ENCODE measurements around the gene SYDE2.

SYDE2 gene

DNA sequence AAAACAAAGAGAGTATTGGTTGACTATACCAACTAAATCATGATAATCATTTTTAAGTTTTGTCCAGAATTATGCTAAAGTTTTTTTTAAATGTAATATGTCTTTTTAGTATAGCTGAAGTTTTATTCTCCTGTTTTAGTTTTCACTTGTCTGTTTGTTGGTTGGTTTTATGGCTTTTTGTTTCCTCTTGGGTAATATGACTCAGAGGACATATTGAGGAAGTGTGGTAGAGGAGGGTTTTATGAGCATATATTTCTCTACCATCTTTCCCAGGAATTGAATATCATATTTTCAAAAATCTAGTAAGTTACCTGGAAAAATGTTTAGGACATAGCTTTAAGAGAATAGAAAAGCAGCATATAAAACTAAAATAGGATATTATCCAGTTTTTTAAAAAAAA lies 84.0 kb downstream of the SYDE2 start:
- Histone ChIP-seq H3K4me1 (ENCODE audit: low read length) (no peaks in the 10 kb centered on the region), H3K27ac (ENCODE audit: low read length) (no peak overlapping the region), H3K9me3 (replicated peaks; ENCODE audit: insufficient read depth, low read length) (no peaks in the 10 kb centered on the region), H3K9ac (ENCODE audit: low read length) (no peak overlapping the region), H3K9me2 (replicated peaks; ENCODE audit: insufficient read depth, low read length) (no peaks in the 10 kb centered on the region), H3K79me2 (ENCODE audit: low read length) (no peaks in the 10 kb centered on the region), H3F3A (ENCODE audit: insufficient read depth, low read length) (no peaks in the 10 kb centered on the region), H3K4me3 (ENCODE audit: low read length) (no peak overlapping the region), H3K27me3 (replicated peaks; ENCODE audit: insufficient read depth, low read length) (no peaks in the 10 kb centered on the region), H3K4me2 (ENCODE audit: low read depth, low read length) (no peak overlapping the region), H2AFZ (ENCODE audit: low read length) (no peak overlapping the region), H4K20me1 (ENCODE audit: insufficient read depth, low read length) (no peaks in the 10 kb centered on the region), H3K36me3 (replicated peaks; ENCODE audit: insufficient read depth, low read length) (no peaks in the 10 kb centered on the region)
- DNase-seq, result no peak
- no peak for TF ChIP-seq EZH2phosphoT487 (IDR thresholded peaks at IDR 0.05; ENCODE audit: low read length)
- TF ChIP-seq, protein P1, sequence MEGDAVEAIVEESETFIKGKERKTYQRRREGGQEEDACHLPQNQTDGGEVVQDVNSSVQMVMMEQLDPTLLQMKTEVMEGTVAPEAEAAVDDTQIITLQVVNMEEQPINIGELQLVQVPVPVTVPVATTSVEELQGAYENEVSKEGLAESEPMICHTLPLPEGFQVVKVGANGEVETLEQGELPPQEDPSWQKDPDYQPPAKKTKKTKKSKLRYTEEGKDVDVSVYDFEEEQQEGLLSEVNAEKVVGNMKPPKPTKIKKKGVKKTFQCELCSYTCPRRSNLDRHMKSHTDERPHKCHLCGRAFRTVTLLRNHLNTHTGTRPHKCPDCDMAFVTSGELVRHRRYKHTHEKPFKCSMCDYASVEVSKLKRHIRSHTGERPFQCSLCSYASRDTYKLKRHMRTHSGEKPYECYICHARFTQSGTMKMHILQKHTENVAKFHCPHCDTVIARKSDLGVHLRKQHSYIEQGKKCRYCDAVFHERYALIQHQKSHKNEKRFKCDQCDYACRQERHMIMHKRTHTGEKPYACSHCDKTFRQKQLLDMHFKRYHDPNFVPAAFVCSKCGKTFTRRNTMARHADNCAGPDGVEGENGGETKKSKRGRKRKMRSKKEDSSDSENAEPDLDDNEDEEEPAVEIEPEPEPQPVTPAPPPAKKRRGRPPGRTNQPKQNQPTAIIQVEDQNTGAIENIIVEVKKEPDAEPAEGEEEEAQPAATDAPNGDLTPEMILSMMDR (IDR thresholded peaks at IDR 0.05; ENCODE audit: low read length), result no peak
- no peak for TF ChIP-seq EZH2 (optimal IDR thresholded peaks at IDR 0.05; ENCODE audit: low read depth, low read length)

GRCh38 chr1:85115933-85116332 lies 84.9 kb downstream of the SYDE2 start:
- Histone ChIP-seq H3K36me3 (replicated peaks; ENCODE audit: insufficient read depth, low read length) (no peaks in the 10 kb centered on the region), H3K9me3 (replicated peaks; ENCODE audit: insufficient read depth, low read length) (no peaks in the 10 kb centered on the region), H3K4me1 (ENCODE audit: low read length) (no peaks in the 10 kb centered on the region), H3F3A (ENCODE audit: insufficient read depth, low read length) (no peaks in the 10 kb centered on the region), H3K79me2 (ENCODE audit: low read length) (no peaks in the 10 kb centered on the region), H3K27ac (ENCODE audit: low read length) (no peak overlapping the region), H2AFZ (ENCODE audit: low read length) (no peak overlapping the region), H3K4me3 (ENCODE audit: low read length) (no peak overlapping the region), H3K9ac (ENCODE audit: low read length) (no peak overlapping the region), H4K20me1 (ENCODE audit: insufficient read depth, low read length) (no peaks in the 10 kb centered on the region), H3K27me3 (replicated peaks; ENCODE audit: insufficient read depth, low read length) (no peaks in the 10 kb centered on the region), H3K9me2 (replicated peaks; ENCODE audit: insufficient read depth, low read length) (no peaks in the 10 kb centered on the region), H3K4me2 (ENCODE audit: low read depth, low read length) (no peak overlapping the region)
- TF ChIP-seq, protein P1 (IDR thresholded peaks at IDR 0.05; ENCODE audit: low read length), result no peak
- TF ChIP-seq EZH2phosphoT487 (IDR thresholded peaks at IDR 0.05; ENCODE audit: low read length) (no peak), EZH2 (optimal IDR thresholded peaks at IDR 0.05; ENCODE audit: low read depth, low read length) (no peak)
- no peak for DNase-seq

DNA sequence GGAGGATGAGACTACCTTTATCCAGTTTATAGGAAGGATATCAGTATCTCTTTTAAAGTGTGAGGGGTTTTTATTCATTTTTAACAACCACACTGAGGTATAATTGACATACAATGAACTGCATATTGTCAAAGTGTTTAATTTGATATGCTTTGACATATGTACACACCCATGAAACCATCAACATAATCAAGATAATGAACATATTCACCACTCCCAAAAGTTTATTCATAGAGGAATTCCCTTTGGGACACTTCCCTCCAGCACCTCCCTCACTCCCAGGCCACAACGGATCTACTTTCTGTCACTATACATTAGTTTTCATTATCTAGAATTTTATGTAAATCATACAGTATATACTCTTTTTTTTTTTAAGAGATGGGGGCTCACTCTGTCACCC lies 89.1 kb downstream of the SYDE2 start:
- Histone ChIP-seq H3K4me3 (ENCODE audit: low read length) (no peak overlapping the region), H3K9ac (ENCODE audit: low read length) (no peak overlapping the region), H3K4me2 (ENCODE audit: low read depth, low read length) (no peak overlapping the region), H3K9me2 (replicated peaks; ENCODE audit: insufficient read depth, low read length) (no peaks in the 10 kb centered on the region), H3K36me3 (replicated peaks; ENCODE audit: insufficient read depth, low read length) (no peaks in the 10 kb centered on the region), H3K27ac (ENCODE audit: low read length) (no peak overlapping the region), H3K27me3 (replicated peaks; ENCODE audit: insufficient read depth, low read length) (no peaks in the 10 kb centered on the region), H3K4me1 (ENCODE audit: low read length) (no peaks in the 10 kb centered on the region), H2AFZ (ENCODE audit: low read length) (no peak overlapping the region), H3F3A (ENCODE audit: insufficient read depth, low read length) (no peaks in the 10 kb centered on the region), H3K9me3 (replicated peaks; ENCODE audit: insufficient read depth, low read length) (no peaks in the 10 kb centered on the region), H4K20me1 (ENCODE audit: insufficient read depth, low read length) (no peaks in the 10 kb centered on the region), H3K79me2 (ENCODE audit: low read length) (no peaks in the 10 kb centered on the region)
- DNase-seq, result no peak
- no peak for TF ChIP-seq EZH2 (optimal IDR thresholded peaks at IDR 0.05; ENCODE audit: low read depth, low read length)
- TF ChIP-seq, protein P1 (IDR thresholded peaks at IDR 0.05; ENCODE audit: low read length), result no peak

Measured in MM.1S (cell line).